WTC11 (cell line): ENCODE results near the gene ACCSL. TPM values are rescaled to one million over a fixed set of nuclear protein-coding genes. Genes with fewer than 3 reads are reported as not detected.

Source experiments
- ATAC-seq: fragments of 200-7000 bp; cut with Tn5 transposase; 2 replicates; pipeline ENCODE4 v1.10.0; 2021; ENCODE audit warnings: mild to moderate bottlenecking, moderate library complexity
- CTCF ChIA-PET: fragments of 300-600 bp; sonication (Branson Sonifier 250); formaldehyde crosslinking; loops from one replicate; lab custom pipeline; 2021; ENCODE audit warnings: antibody characterized with exemption; lab: Charles Lee
- POLR2A ChIA-PET: fragments of 350-600 bp; sonication (Branson Sonifier 250); formaldehyde crosslinking; loops from one replicate; lab custom pipeline; 2021; ENCODE audit warnings: antibody characterized with exemption; lab: Charles Lee
- DNase-seq: peaks from one replicate; pipeline ENCODE4 v3.0.0; 2021; ENCODE audit warnings: low spot score
- H3K27ac Mint-ChIP-seq: 2 replicates; pipeline ENCODE4 v1.8.0; 2021; ENCODE audit warnings: mixed read lengths
- H3K27me3 Mint-ChIP-seq: 2 replicates; pipeline ENCODE4 v1.8.0; 2021; ENCODE audit warnings: low read depth, mild to moderate bottlenecking, moderate library complexity, mixed read lengths
- H3K36me3 Mint-ChIP-seq: 2 replicates; pipeline ENCODE4 v1.8.0; 2021; ENCODE audit warnings: mixed read lengths
- H3K4me1 Mint-ChIP-seq: 2 replicates; pipeline ENCODE4 v1.8.0; 2022; ENCODE audit warnings: mixed read lengths
- H3K4me3 Mint-ChIP-seq: 2 replicates; pipeline ENCODE4 v1.8.0; 2021; ENCODE audit warnings: mild to moderate bottlenecking, moderate library complexity, mixed read lengths
- H3K9me3 Mint-ChIP-seq: 2 replicates; pipeline ENCODE4 v1.8.0; 2021; ENCODE audit warnings: mixed read lengths
- AFF4 ChIP-seq: sonication (generic); formaldehyde crosslinking; IDR thresholded peaks from 2 replicates; pipeline ENCODE4 v1.8.1; 2023; ENCODE audit warnings: mild to moderate bottlenecking, missing genetic modification reagents, borderline replicate concordance
- ATF1 ChIP-seq: sonication (generic); formaldehyde crosslinking; IDR thresholded peaks from 2 replicates; pipeline ENCODE4 v1.8.1; 2023; ENCODE audit warnings: mild to moderate bottlenecking, moderate library complexity, missing genetic modification reagents
- CBFB ChIP-seq: sonication (generic); formaldehyde crosslinking; IDR thresholded peaks from 2 replicates; pipeline ENCODE4 v1.8.1; 2022; ENCODE audit warnings: mild to moderate bottlenecking, low read depth, missing genetic modification reagents
- CREM ChIP-seq: sonication (generic); formaldehyde crosslinking; IDR thresholded peaks from 2 replicates; pipeline ENCODE4 v1.8.1; 2022; ENCODE audit warnings: mild to moderate bottlenecking, missing genetic modification reagents, moderate library complexity
- E2F4 ChIP-seq: sonication (generic); formaldehyde crosslinking; IDR thresholded peaks from 2 replicates; pipeline ENCODE4 v1.8.1; 2022; ENCODE audit warnings: low read depth, mild to moderate bottlenecking, moderate library complexity, missing genetic modification reagents, borderline replicate concordance
- EMX1 ChIP-seq: fragments of 250-450 bp; sonication (Bioruptor Pico); IDR thresholded peaks from 2 replicates; pipeline ENCODE4 v1.8.0; 2021; ENCODE audit warnings: mild to moderate bottlenecking
- HMGA2 ChIP-seq: fragments of 250-450 bp; sonication (Bioruptor Pico); IDR thresholded peaks from 2 replicates; pipeline ENCODE4 v1.4.0; 2021; ENCODE audit warnings: mild to moderate bottlenecking, moderate library complexity
- JAZF1 ChIP-seq: fragments of 250-450 bp; sonication (Bioruptor Pico); IDR thresholded peaks from 2 replicates; pipeline ENCODE4 v1.9.0; 2021; ENCODE audit warnings: moderate library complexity, mild to moderate bottlenecking, inconsistent platforms
- JUN ChIP-seq: sonication (generic); formaldehyde crosslinking; IDR thresholded peaks from 2 replicates; pipeline ENCODE4 v1.8.0; 2023; ENCODE audit warnings: mild to moderate bottlenecking, missing genetic modification reagents
- MAX ChIP-seq: sonication (generic); formaldehyde crosslinking; IDR thresholded peaks from 2 replicates; pipeline ENCODE4 v1.8.0; 2022; ENCODE audit warnings: mild to moderate bottlenecking, missing genetic modification reagents
- NFYB ChIP-seq: sonication (generic); formaldehyde crosslinking; conservative IDR thresholded peaks from 2 replicates; pipeline ENCODE4 v1.8.0; 2022; ENCODE audit warnings: low read depth, missing genetic modification reagents
- SMAD3 ChIP-seq: sonication (generic); formaldehyde crosslinking; IDR thresholded peaks from 2 replicates; pipeline ENCODE4 v1.8.0; 2022; ENCODE audit warnings: missing genetic modification reagents, mild to moderate bottlenecking, borderline replicate concordance
- TCF7 ChIP-seq: sonication (generic); formaldehyde crosslinking; IDR thresholded peaks from 2 replicates; pipeline ENCODE4 v1.8.0; 2022; ENCODE audit warnings: mild to moderate bottlenecking, low read depth, missing genetic modification reagents, moderate library complexity
- TP53 ChIP-seq: sonication (generic); formaldehyde crosslinking; IDR thresholded peaks from 2 replicates; pipeline ENCODE4 v1.8.1; 2023; ENCODE audit warnings: mild to moderate bottlenecking, missing genetic modification reagents
- USF2 ChIP-seq: sonication (generic); formaldehyde crosslinking; IDR thresholded peaks from 2 replicates; pipeline ENCODE4 v1.8.1; 2023; ENCODE audit warnings: mild to moderate bottlenecking, missing genetic modification reagents, moderate library complexity
- ZBTB21 ChIP-seq: sonication (generic); formaldehyde crosslinking; IDR thresholded peaks from 2 replicates; pipeline ENCODE4 v1.8.1; 2023; ENCODE audit warnings: mild to moderate bottlenecking, missing genetic modification reagents, borderline replicate concordance
- ZBTB43 ChIP-seq: sonication (generic); formaldehyde crosslinking; IDR thresholded peaks from 2 replicates; pipeline ENCODE4 v1.8.1; 2023; ENCODE audit warnings: mild to moderate bottlenecking, missing genetic modification reagents
- ZNF232 ChIP-seq: sonication (generic); formaldehyde crosslinking; IDR thresholded peaks from 2 replicates; pipeline ENCODE4 v1.8.0; 2022; ENCODE audit warnings: mild to moderate bottlenecking, missing genetic modification reagents
- ZNF317 ChIP-seq: sonication (generic); formaldehyde crosslinking; IDR thresholded peaks from 2 replicates; pipeline ENCODE4 v1.8.1; 2023; ENCODE audit warnings: low read depth, mild to moderate bottlenecking, moderate library complexity, missing genetic modification reagents, borderline replicate concordance
- ZNF423 ChIP-seq: fragments of 250-450 bp; sonication (Bioruptor Pico); IDR thresholded peaks from 2 replicates; pipeline ENCODE4 v2.1.2; 2022; ENCODE audit warnings: mild to moderate bottlenecking, moderate library complexity
- ZNF425 ChIP-seq: fragments of 250-450 bp; sonication (Bioruptor Pico); conservative IDR thresholded peaks from 2 replicates; pipeline ENCODE4 v1.9.0; 2021; ENCODE audit warnings: mild to moderate bottlenecking
- total RNA-seq: library from RNA; stranded (reverse); gene quantifications from 3 replicates; pipeline ENCODE4 v1.2.3, GENCODE V29; 2021

ACCSL gene
- total RNA-seq, 1 experiment from 2014 or later: not detected

- CTCF ChIA-PET: interaction anchor here (1.8 kb wide), 1 partner anchor 32 kb away, joined by 4 read pairs; no protein-coding TSS in a partner anchor
- POLR2A ChIA-PET: no interaction called here
- Mint-ChIP-seq H3K4me3 (no peak overlapping the region), H3K36me3 (no peaks in the 10 kb centered on the region), H3K27ac (no peak overlapping the region), H3K4me1 (peaks cover 16% of the 10 kb centered on the region), H3K27me3 (no peaks in the 10 kb centered on the region), H3K9me3 (no peaks in the 10 kb centered on the region)
- TF ChIP-seq EMX1 (CRISPR knock-in tag): no peak
- no peak for TF ChIP-seq SMAD3 (CRISPR knock-in tag)
- no peak for TF ChIP-seq TP53 (CRISPR knock-in tag)
- no peak for TF ChIP-seq CREM (CRISPR knock-in tag)
- no peak for TF ChIP-seq HMGA2
- TF ChIP-seq ZBTB43: no peak
- DNase-seq (no peak), ATAC-seq (no peak)
Observed at GRCh38 chr11:44101098-44101497, 53.3 kb downstream of the ACCSL start.

GRCh38 chr11:44104481-44105294 is 56.9 kb downstream of the ACCSL start:
- H3K27me3 Mint-ChIP-seq: no peaks in the 10 kb centered on the region
- peaks cover 4% of the 10 kb centered on the region; the same call in 1 of the 2 replicates for H3K36me3 Mint-ChIP-seq
- no peak overlapping the region for H3K4me3 Mint-ChIP-seq
- TF ChIP-seq ZNF232 (CRISPR knock-in tag): no peak
- TF ChIP-seq ZNF423 (CRISPR knock-in tag): 0 out of 2 replicates have a peak, but pooled peaks have one; percentile 6
- DNase-seq (peak; percentile 28), ATAC-seq (peak; percentile 88)
- CTCF ChIA-PET: interaction anchor here (0.7 to 3.5 kb wide), 21 partner anchors 10 to 637 kb away, joined by 3 to 74 read pairs (median 3); partner anchors contain the start of gene EXT2
- no peaks in the 10 kb centered on the region for H3K9me3 Mint-ChIP-seq
- no peak overlapping the region for H3K27ac Mint-ChIP-seq
- peaks cover 10% of the 10 kb centered on the region; the same call in 1 of the 2 replicates for H3K4me1 Mint-ChIP-seq
- POLR2A ChIA-PET: interaction anchor here (1.1 kb wide), 1 partner anchor 207 kb away, joined by 3 read pairs; no protein-coding TSS in a partner anchor

GRCh38 chr11:44108260-44108659 is 60.5 kb downstream of the ACCSL start:
- Mint-ChIP-seq H3K27ac (no peak overlapping the region), H3K4me3 (no peak overlapping the region), H3K4me1 (peaks cover 7% of the 10 kb centered on the region), H3K27me3 (no peaks in the 10 kb centered on the region), H3K9me3 (no peaks in the 10 kb centered on the region), H3K36me3 (peaks cover 4% of the 10 kb centered on the region; the same call in 1 of the 2 replicates)
- ATAC-seq (no peak), DNase-seq (no peak)
- POLR2A ChIA-PET: no interaction called here
- CTCF ChIA-PET: no interaction called here
- TF ChIP-seq ATF1 (CRISPR knock-in tag): no peak
- TF ChIP-seq NFYB: no peak
- no peak for TF ChIP-seq SMAD3 (CRISPR knock-in tag)
- no peak for TF ChIP-seq E2F4 (CRISPR knock-in tag)
- no peak for TF ChIP-seq TCF7 (CRISPR knock-in tag)
- no peak for TF ChIP-seq TP53 (CRISPR knock-in tag)
- TF ChIP-seq ZBTB21 (CRISPR knock-in tag): no peak
- no peak for TF ChIP-seq AFF4 (CRISPR knock-in tag)
- TF ChIP-seq MAX: no peak
- no peak for TF ChIP-seq CBFB
- no peak for TF ChIP-seq ZNF425 (CRISPR knock-in tag)
- TF ChIP-seq JAZF1: no peak
- TF ChIP-seq USF2 (CRISPR knock-in tag): no peak
- TF ChIP-seq ZNF317: no peak
- no peak for TF ChIP-seq JUN (CRISPR knock-in tag)
- no peak for TF ChIP-seq ZNF423 (CRISPR knock-in tag)
- TF ChIP-seq, all 79 proteins: peak for 0
